ENCODE measurements around the gene SPIRE2. TPM values are rescaled to one million over a fixed set of nuclear protein-coding genes. Genes with fewer than 3 reads are reported as not detected.

SPIRE2 gene
- polyA plus RNA-seq, 1 donor (not counting 4 experiments of a cell fraction or from before 2014, with no cell fraction given), result 1.1 TPM

DNA sequence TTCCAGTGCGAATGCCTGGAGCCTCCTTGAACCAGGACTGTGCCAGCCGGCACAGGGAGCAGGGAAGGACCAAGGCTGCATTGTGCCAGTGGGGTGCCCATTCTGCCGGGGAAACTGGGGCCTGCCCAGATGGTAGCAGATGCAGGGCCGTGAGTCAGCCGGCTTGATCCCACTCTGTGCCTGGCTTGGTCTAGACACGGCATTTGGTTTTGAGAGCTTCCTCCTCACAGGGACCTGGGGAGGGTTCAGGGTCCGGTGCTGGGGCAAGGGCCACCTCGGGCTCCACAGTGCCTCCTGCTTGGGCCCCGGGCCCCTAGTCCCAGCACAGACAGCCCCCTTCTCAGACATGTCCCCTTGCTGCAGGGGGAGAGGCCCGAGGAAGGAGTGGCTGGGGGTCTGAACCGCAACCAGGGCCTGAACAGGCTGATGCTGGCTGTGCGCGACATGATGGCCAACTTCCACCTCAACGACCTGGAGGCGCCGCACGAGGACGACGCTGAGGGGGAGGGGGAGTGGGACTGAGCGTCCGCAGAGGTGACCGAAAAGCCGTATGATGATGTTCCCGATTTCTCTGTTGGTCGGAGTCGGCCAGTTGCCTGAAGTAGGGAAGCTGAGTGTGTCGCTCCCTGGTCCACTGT is 82.6 kb downstream of the SPIRE2 start:
- H3K27ac ChIP-seq (ENCODE audit: control insufficient read depth, insufficient read depth, low read length), result no peak overlapping the region
- TF ChIP-seq EZH2 (IDR thresholded peaks at IDR 0.05; ENCODE audit: low read length), result no peak
- TF ChIP-seq, protein P1, sequence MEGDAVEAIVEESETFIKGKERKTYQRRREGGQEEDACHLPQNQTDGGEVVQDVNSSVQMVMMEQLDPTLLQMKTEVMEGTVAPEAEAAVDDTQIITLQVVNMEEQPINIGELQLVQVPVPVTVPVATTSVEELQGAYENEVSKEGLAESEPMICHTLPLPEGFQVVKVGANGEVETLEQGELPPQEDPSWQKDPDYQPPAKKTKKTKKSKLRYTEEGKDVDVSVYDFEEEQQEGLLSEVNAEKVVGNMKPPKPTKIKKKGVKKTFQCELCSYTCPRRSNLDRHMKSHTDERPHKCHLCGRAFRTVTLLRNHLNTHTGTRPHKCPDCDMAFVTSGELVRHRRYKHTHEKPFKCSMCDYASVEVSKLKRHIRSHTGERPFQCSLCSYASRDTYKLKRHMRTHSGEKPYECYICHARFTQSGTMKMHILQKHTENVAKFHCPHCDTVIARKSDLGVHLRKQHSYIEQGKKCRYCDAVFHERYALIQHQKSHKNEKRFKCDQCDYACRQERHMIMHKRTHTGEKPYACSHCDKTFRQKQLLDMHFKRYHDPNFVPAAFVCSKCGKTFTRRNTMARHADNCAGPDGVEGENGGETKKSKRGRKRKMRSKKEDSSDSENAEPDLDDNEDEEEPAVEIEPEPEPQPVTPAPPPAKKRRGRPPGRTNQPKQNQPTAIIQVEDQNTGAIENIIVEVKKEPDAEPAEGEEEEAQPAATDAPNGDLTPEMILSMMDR (optimal IDR thresholded peaks at IDR 0.05 in 1 of 3, IDR thresholded peaks at IDR 0.05 in 1 of 3, conservative IDR thresholded peaks at IDR 0.05 in 1 of 3; ENCODE audit: extremely low read depth in 1 of 3, insufficient read depth in 2 of 3, low read length in 3 of 3), result no peak
- no peaks in the 10 kb centered on the region for H3K27me3 ChIP-seq (ENCODE audit: control insufficient read depth, extremely low read depth, insufficient read depth, low read length)
- no peaks in the 10 kb centered on the region for H3K9me1 ChIP-seq (ENCODE audit: control insufficient read depth, extremely low read depth, insufficient read depth, low read length)
- H4K20me1 ChIP-seq (ENCODE audit: control insufficient read depth, extremely low read depth, insufficient read depth, low read length), result peaks cover 4% of the 10 kb centered on the region
- H3K9me3 ChIP-seq (ENCODE audit: control insufficient read depth, low read depth, low read length), result no peaks in the 10 kb centered on the region
- no peak overlapping the region for H2AFZ ChIP-seq (ENCODE audit: control insufficient read depth, low read length)
- dilution Hi-C loops (cut with MboI; ENCODE audit: extremely low pct_ligation_motif_present, low sequenced_read_pairs), result no loop called here
- H3K36me3 ChIP-seq (ENCODE audit: control insufficient read depth in 2 of 2, extremely low read depth in 1 of 2, insufficient read depth in 2 of 2, low read length in 2 of 2), result peaks cover 22 to 36% of the 10 kb centered on the region in 2 experiments
- no peak for FAIRE-seq
- DNase-seq (ENCODE audit: low read depth, low spot score), result no peak
- no peak overlapping the region for H3K4me2 ChIP-seq (ENCODE audit: control insufficient read depth, extremely low read depth, insufficient read depth, low read depth, low read length)
- H3K9ac ChIP-seq (ENCODE audit: control insufficient read depth, extremely low read depth, insufficient read depth, low read length), result no peak overlapping the region
- H3K79me2 ChIP-seq (ENCODE audit: control insufficient read depth, insufficient read depth, low read length), result no peaks in the 10 kb centered on the region
- no peak overlapping the region for H3K4me3 ChIP-seq (ENCODE audit: control insufficient read depth in 2 of 3, extremely low read depth in 1 of 3, insufficient read depth in 2 of 3, low read depth in 1 of 3, low read length in 3 of 3)
- peaks cover 4% of the 10 kb centered on the region for H3K4me1 ChIP-seq (ENCODE audit: control insufficient read depth, extremely low read depth, insufficient read depth, low read length)

DNA sequence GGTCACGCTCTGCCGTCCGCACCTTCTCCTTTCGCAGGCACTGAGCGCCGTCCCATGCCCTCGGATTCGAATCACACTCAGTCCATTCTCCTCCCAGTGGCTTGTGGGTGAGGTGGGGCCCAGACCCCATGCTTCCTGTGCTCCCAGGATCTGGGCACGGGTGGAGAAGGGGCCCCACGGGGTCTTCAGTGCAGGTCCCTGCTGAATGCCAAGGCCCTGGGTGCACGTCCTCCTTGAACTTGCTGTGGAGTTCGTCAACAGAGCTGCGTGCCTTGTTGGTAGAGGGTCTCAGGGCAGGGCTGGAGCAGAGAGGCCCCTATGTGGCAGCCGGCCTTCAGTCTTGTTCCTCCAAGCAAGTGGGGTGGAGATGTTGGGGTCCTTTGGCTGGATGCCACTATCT is 83.1 kb downstream of the SPIRE2 start:
- H3K4me3 ChIP-seq (ENCODE audit: control insufficient read depth in 2 of 3, extremely low read depth in 1 of 3, insufficient read depth in 2 of 3, low read depth in 1 of 3, low read length in 3 of 3), result no peak overlapping the region
- peaks cover 21 to 34% of the 10 kb centered on the region in 2 experiments for H3K36me3 ChIP-seq (ENCODE audit: control insufficient read depth in 2 of 2, extremely low read depth in 1 of 2, insufficient read depth in 2 of 2, low read length in 2 of 2)
- H4K20me1 ChIP-seq (ENCODE audit: control insufficient read depth, extremely low read depth, insufficient read depth, low read length), result peaks cover 4% of the 10 kb centered on the region
- FAIRE-seq (no peak), DNase-seq (ENCODE audit: low read depth, low spot score) (no peak)
- dilution Hi-C loops (cut with MboI; ENCODE audit: extremely low pct_ligation_motif_present, low sequenced_read_pairs), result no loop called here
- H3K27ac ChIP-seq (ENCODE audit: control insufficient read depth, insufficient read depth, low read length), result no peak overlapping the region
- H3K9ac ChIP-seq (ENCODE audit: control insufficient read depth, extremely low read depth, insufficient read depth, low read length), result no peak overlapping the region
- H3K9me1 ChIP-seq (ENCODE audit: control insufficient read depth, extremely low read depth, insufficient read depth, low read length), result no peaks in the 10 kb centered on the region
- no peak overlapping the region for H2AFZ ChIP-seq (ENCODE audit: control insufficient read depth, low read length)
- no peak overlapping the region for H3K4me2 ChIP-seq (ENCODE audit: control insufficient read depth, extremely low read depth, insufficient read depth, low read depth, low read length)
- H3K27me3 ChIP-seq (ENCODE audit: control insufficient read depth, extremely low read depth, insufficient read depth, low read length), result no peaks in the 10 kb centered on the region
- H3K9me3 ChIP-seq (ENCODE audit: control insufficient read depth, low read depth, low read length), result no peaks in the 10 kb centered on the region
- H3K79me2 ChIP-seq (ENCODE audit: control insufficient read depth, insufficient read depth, low read length), result no peaks in the 10 kb centered on the region
- TF ChIP-seq EZH2 (IDR thresholded peaks at IDR 0.05; ENCODE audit: low read length), result no peak
- TF ChIP-seq, protein P1 (optimal IDR thresholded peaks at IDR 0.05 in 1 of 3, IDR thresholded peaks at IDR 0.05 in 1 of 3, conservative IDR thresholded peaks at IDR 0.05 in 1 of 3; ENCODE audit: extremely low read depth in 1 of 3, insufficient read depth in 2 of 3, low read length in 3 of 3), result no peak
- peaks cover 4% of the 10 kb centered on the region for H3K4me1 ChIP-seq (ENCODE audit: control insufficient read depth, extremely low read depth, insufficient read depth, low read length)
